Measurements from ENCODE around the gene SLC8A2.

DNA sequence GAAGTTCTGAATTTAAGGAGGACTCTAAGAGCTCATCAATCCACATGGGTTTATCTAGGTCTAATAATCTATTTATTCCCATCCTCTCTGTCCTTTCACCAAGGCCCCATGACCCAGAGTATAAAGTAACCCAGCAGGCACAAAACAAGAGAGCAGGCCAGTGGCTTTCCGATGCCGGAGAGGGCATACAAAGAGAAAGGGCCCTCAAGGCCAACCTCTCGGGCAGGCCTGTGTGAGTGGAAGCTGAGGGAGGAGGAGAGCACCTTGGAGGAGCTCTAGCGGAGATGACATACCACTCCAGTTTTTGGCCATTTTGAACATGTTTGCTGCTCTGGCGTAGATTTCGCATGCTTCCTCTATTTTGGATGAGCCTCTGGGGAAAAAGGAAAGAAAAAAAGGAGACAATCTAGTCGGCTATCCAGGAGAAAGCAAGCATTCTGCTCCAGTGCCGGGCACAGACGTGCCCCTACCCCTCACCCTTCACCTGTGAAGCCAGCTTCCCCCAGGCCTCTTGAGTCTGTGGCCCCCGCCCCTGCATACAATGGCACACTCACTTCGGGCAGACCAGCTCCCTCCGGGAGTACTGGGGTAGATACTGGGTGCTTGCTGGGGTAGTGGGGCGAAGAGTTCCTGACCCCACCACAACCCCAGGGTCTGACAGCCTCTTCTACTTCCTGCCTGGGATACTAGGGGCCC lies 31.6 kb upstream of the SLC8A2 start:
- TF ChIP-seq EZH2phosphoT487 (IDR thresholded peaks at IDR 0.05; ENCODE audit: borderline replicate concordance, low read depth, low read length): no peak
- no peak for TF ChIP-seq CTCF (conservative IDR thresholded peaks at IDR 0.05; ENCODE audit: low read length)

Measured in OCI-LY7 (cell line).